Fibroblast of lung (primary cell): Measurements from ENCODE around the gene ACADL. TPM values are rescaled to one million over a fixed set of nuclear protein-coding genes. Genes with fewer than 3 reads are reported as not detected.

Experiments used
- DNase-seq, 2 donors: peaks; one replicate each; pipeline versions ENCODE4 v3.0.0 to v3.0.0-alpha.2; 2010; ENCODE audit warnings: low read depth in 2 of 2
- H2AFZ ChIP-seq: 2 replicates; pipeline ENCODE4 v1.5.1; 2012; ENCODE audit warnings: low read length, control low read depth, inconsistent platforms
- H3K27ac ChIP-seq: 2 replicates; pipeline ENCODE4 v1.5.1; 2011; ENCODE audit warnings: low read length, control low read depth; ENCODE audit not compliant: insufficient read depth
- H3K27me3 ChIP-seq: 2 replicates; pipeline ENCODE4 v1.5.1; 2011; ENCODE audit warnings: mild to moderate bottlenecking, low read length; ENCODE audit not compliant: control insufficient read depth, insufficient read depth
- H3K36me3 ChIP-seq: 2 replicates; pipeline ENCODE4 v1.5.1; 2011; ENCODE audit warnings: low read length; ENCODE audit not compliant: control insufficient read depth, insufficient read depth
- H3K4me1 ChIP-seq: 2 replicates; pipeline ENCODE4 v1.5.1; 2011; ENCODE audit warnings: low read length; ENCODE audit not compliant: control insufficient read depth, insufficient read depth; ENCODE audit errors: extremely low read depth
- H3K4me2 ChIP-seq: 2 replicates; pipeline ENCODE4 v1.5.1; 2011; ENCODE audit warnings: low read length, control low read depth; ENCODE audit not compliant: insufficient read depth; ENCODE audit errors: extremely low read depth
- H3K4me3 ChIP-seq, 4 experiments: fragments of 200-600 bp in 1 of 4; sonication (generic) in 1 of 4; replicated peaks in 1 of 4; 2 replicates each; pipeline ENCODE4 v1.5.1; 2011 to 2016; ENCODE audit warnings: low read length in 4 of 4, low read depth in 3 of 4, mild to moderate bottlenecking in 3 of 4, control low read depth in 2 of 4, inconsistent platforms in 1 of 4, mixed read lengths in 1 of 4; ENCODE audit not compliant: insufficient read depth in 1 of 4; ENCODE audit errors: control extremely low read depth in 1 of 4
- H3K79me2 ChIP-seq: 2 replicates; pipeline ENCODE4 v1.5.1; 2012; ENCODE audit warnings: mild to moderate bottlenecking, low read length, inconsistent platforms; ENCODE audit not compliant: control insufficient read depth, insufficient read depth
- H3K9ac ChIP-seq: 2 replicates; pipeline ENCODE4 v1.5.1; 2011; ENCODE audit warnings: mild to moderate bottlenecking, low read length, control low read depth; ENCODE audit not compliant: insufficient read depth
- H3K9me3 ChIP-seq: 2 replicates; pipeline ENCODE4 v1.5.1; 2012; ENCODE audit warnings: low read depth, low read length; ENCODE audit not compliant: control insufficient read depth, insufficient read depth
- H4K20me1 ChIP-seq: 2 replicates; pipeline ENCODE4 v1.5.1; 2011; ENCODE audit warnings: low read length; ENCODE audit not compliant: control insufficient read depth, insufficient read depth; ENCODE audit errors: extremely low read depth
- CTCF ChIP-seq, 2 donors: IDR thresholded peaks in 1 of 2; conservative IDR thresholded peaks in 1 of 2; 1 replicate in 1 of 2; 2 replicates in 1 of 2; pipeline ENCODE4 v1.5.1; 2011 to 2012; ENCODE audit warnings: low read length in 2 of 2, control low read depth in 1 of 2, inconsistent platforms in 1 of 2, low read depth in 1 of 2, mild to moderate bottlenecking in 1 of 2
- EZH2 ChIP-seq: IDR thresholded peaks from 2 replicates; pipeline ENCODE4 v1.5.1; 2012; ENCODE audit warnings: low read length, control low read depth, mild to moderate bottlenecking; ENCODE audit errors: missing control alignments
- polyA plus RNA-seq, 2 donors: library from polyadenylated mRNA; depleted of rRNA in 1 of 2; stranded (reverse) in 1 of 2; unstranded in 1 of 2; fragments of >200 nt; gene quantifications; 2 replicates each; pipeline ENCODE4 v1.2.1, GENCODE V29; 2011 to 2012; ENCODE audit warnings: missing spikeins in 1 of 2
- total RNA-seq: library from RNA; depleted of rRNA; stranded (reverse); fragments of >200 nt; gene quantifications from 2 replicates; pipeline ENCODE4 v1.2.1, GENCODE V29; 2014

Gene ACADL
- total and polyA plus RNA-seq, 2 donors (not counting 1 experiment from before 2014, with no cell fraction given) = 0.03 to 0.50 TPM

DNA sequence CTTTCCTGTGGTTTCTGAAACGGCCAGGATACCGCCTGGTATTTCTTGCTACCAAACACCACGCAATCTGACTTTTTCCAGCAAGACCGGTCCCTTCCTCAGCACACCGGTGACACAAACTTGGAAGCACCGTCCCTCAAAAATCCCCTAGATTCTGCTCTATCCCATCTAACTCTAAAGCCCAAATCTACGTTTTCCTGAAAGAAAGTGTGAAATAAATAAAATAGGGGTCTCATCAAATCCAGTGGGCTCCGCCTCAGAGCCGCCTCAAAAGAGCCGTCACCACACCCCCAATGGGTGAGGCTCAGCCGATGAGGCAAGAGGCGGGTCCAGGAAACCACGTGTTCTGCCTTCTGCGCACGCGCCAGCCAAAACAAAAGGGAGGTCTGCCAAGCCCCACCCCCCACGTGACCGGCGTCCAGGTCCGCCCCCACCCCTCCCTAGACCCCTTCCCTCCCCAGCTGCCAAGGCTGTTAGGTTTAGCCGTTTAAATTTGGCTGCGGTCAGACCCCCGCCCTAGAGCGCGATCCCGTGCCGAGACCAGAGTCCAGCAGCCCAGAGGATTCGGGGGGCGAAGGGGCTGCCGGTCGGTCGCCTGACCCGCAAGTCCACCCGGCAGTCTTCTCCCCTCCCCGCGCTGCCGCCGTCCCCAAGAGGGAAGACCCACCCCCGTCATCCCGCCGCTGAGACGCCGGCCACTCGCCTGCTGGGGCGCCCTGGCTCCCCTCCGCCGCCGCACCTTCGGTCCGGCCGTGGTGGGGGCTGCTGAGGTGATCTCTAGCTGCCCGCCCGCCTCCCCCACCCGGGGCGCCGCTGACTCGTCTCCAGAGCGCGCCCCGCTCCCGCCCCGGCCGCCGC is 54.6 kb downstream of the ACADL start:
- H2AFZ ChIP-seq = peak overlapping the region; percentile 68
- H4K20me1 ChIP-seq = no peaks in the 10 kb centered on the region
- H3K27ac ChIP-seq = peak overlapping the region; percentile 98
- H3K9ac ChIP-seq = peak overlapping the region; percentile 93
- peaks cover 2% of the 10 kb centered on the region for H3K4me1 ChIP-seq
- no peaks in the 10 kb centered on the region for H3K27me3 ChIP-seq
- H3K9me3 ChIP-seq = no peaks in the 10 kb centered on the region
- no peak for TF ChIP-seq EZH2
- no peak for TF ChIP-seq CTCF (conservative IDR thresholded peaks at IDR 0.05 in 1 of 2, IDR thresholded peaks at IDR 0.05 in 1 of 2; ENCODE audit: low read depth in 1 of 2, low read length in 2 of 2)
- peak overlapping the region; percentile 68 to 90 (median 70) for H3K4me3 ChIP-seq
- peak overlapping the region; percentile 86 for H3K4me2 ChIP-seq
- peaks cover 30% of the 10 kb centered on the region for H3K79me2 ChIP-seq
- peak; percentile 91 to 96 for DNase-seq
- no peaks in the 10 kb centered on the region for H3K36me3 ChIP-seq

DNA sequence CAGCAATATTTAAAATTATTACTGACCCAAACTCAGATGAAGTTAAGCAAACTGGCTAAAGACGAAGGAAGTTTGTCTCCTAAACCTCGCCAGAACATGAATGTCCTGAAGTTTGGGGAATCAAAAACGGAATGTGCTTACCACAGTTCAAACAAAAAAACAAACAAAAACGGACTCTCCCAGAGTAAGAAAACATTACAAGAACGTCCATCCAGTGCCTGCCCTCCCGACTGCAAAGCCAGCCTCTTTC is 55.1 kb downstream of the ACADL start:
- Histone ChIP-seq H2AFZ (peak overlapping the region; percentile 0), H3K79me2 (peaks cover 31% of the 10 kb centered on the region), H3K4me3 (peak overlapping the region; percentile 68 to 90 (median 70)), H3K27me3 (no peaks in the 10 kb centered on the region), H3K4me2 (peak overlapping the region; percentile 86), H3K4me1 (peaks cover 2% of the 10 kb centered on the region), H3K36me3 (no peaks in the 10 kb centered on the region), H3K9ac (peak overlapping the region; percentile 79), H4K20me1 (no peaks in the 10 kb centered on the region), H3K9me3 (no peaks in the 10 kb centered on the region), H3K27ac (peak overlapping the region; percentile 98)
- TF ChIP-seq EZH2 (no peak), CTCF (conservative IDR thresholded peaks at IDR 0.05 in 1 of 2, IDR thresholded peaks at IDR 0.05 in 1 of 2; ENCODE audit: low read depth in 1 of 2, low read length in 2 of 2) (no peak)
- no peak for DNase-seq

DNA sequence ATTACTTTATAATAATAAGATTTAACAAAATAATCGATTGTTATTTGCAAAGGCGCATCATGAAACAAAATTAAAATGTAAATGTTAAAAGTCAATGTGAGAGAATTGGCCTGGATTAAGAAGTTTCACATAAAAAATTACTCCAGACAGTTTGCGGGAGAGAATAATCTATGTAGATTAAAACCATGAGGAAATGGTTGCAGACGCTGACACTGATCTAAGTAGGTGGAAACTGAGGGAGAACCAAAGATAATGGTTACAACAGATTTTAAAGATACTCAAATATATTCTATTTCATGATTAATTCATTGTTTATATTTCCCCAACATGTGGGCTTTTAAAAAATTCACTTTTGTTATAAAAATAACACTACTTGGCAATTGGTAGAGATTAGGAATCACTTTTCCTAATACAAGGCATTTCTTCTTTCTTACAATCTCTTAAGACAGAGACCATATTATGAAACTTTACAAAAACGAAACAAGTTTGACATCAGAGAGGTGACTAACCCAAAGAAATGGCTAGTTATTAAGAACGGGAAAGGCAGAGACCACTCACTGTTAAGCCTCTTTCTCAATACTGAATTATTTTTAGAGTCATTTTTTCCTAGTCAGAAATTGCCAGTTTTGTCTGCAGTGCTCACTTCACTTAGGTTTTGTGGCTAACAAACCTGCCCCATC is 55.6 kb downstream of the ACADL start:
- Histone ChIP-seq H3K36me3 (no peaks in the 10 kb centered on the region), H3K9ac (peak overlapping the region; percentile 79), H4K20me1 (no peaks in the 10 kb centered on the region), H3K9me3 (no peaks in the 10 kb centered on the region), H3K4me2 (peak overlapping the region; percentile 86), H3K79me2 (peaks cover 31% of the 10 kb centered on the region), H3K27me3 (no peaks in the 10 kb centered on the region), H3K27ac (peak overlapping the region; percentile 98), H3K4me1 (peaks cover 2% of the 10 kb centered on the region), H3K4me3 (peak overlapping the region; percentile 68 to 90 (median 70)), H2AFZ (peak overlapping the region; percentile 0)
- DNase-seq = peak; percentile 78 to 85
- TF ChIP-seq CTCF (conservative IDR thresholded peaks at IDR 0.05 in 1 of 2, IDR thresholded peaks at IDR 0.05 in 1 of 2; ENCODE audit: low read depth in 1 of 2, low read length in 2 of 2) (no peak), EZH2 (no peak)
